H9 (cell line): ENCODE data around the gene DRD4. TPM values are rescaled to one million over a fixed set of nuclear protein-coding genes. Genes with fewer than 3 reads are reported as not detected.

Experiments
- DNase-seq: peaks from one replicate; pipeline ENCODE4 v3.0.0-alpha.2; 2017
- H2AFZ ChIP-seq: one replicate; pipeline ENCODE4 v1.6.1; 2013; ENCODE audit warnings: mild to moderate bottlenecking, low read length, control low read depth, moderate library complexity
- H2AK5ac ChIP-seq: 2 replicates; pipeline ENCODE4 v1.6.1; 2013; ENCODE audit warnings: low read length, control low read depth, mixed read lengths; ENCODE audit not compliant: insufficient read length
- H2BK120ac ChIP-seq: one replicate; pipeline ENCODE4 v1.6.1; 2013; ENCODE audit warnings: low read depth, mild to moderate bottlenecking, low read length, control low read depth, inconsistent platforms; ENCODE audit not compliant: poor library complexity, severe bottlenecking
- H2BK12ac ChIP-seq: 2 replicates; pipeline ENCODE4 v1.6.1; 2013; ENCODE audit warnings: low read length, control low read depth, mixed read lengths, low read depth; ENCODE audit not compliant: insufficient read length
- H2BK15ac ChIP-seq: 2 replicates; pipeline ENCODE4 v1.6.1; 2013; ENCODE audit warnings: low read depth, low read length, control low read depth
- H2BK20ac ChIP-seq: one replicate; pipeline ENCODE4 v1.6.1; 2013; ENCODE audit warnings: low read depth, mild to moderate bottlenecking, low read length, control low read depth, inconsistent platforms; ENCODE audit not compliant: poor library complexity, severe bottlenecking
- H2BK5ac ChIP-seq: 2 replicates; pipeline ENCODE4 v1.6.1; 2013; ENCODE audit warnings: low read length, control low read depth, mixed read lengths; ENCODE audit not compliant: insufficient read length
- H3K14ac ChIP-seq: 2 replicates; pipeline ENCODE4 v1.6.1; 2013; ENCODE audit warnings: low read length, control low read depth; ENCODE audit not compliant: insufficient read depth
- H3K18ac ChIP-seq: 2 replicates; pipeline ENCODE4 v1.6.1; 2013; ENCODE audit warnings: low read depth, mild to moderate bottlenecking, mixed read lengths, low read length, control low read depth; ENCODE audit not compliant: insufficient read length
- H3K23ac ChIP-seq: 2 replicates; pipeline ENCODE4 v1.6.1; 2013; ENCODE audit warnings: low read length, control low read depth, mixed read lengths, low read depth; ENCODE audit not compliant: insufficient read length
- H3K23me2 ChIP-seq: 2 replicates; pipeline ENCODE4 v1.6.1; 2013; ENCODE audit warnings: low read depth, mild to moderate bottlenecking, mixed read lengths, low read length, control low read depth; ENCODE audit not compliant: insufficient read length, poor library complexity, severe bottlenecking
- H3K27ac ChIP-seq: 2 replicates; pipeline ENCODE4 v1.5.1; 2013; ENCODE audit warnings: low read length, control low read depth, mixed read lengths, low read depth; ENCODE audit not compliant: insufficient read length
- H3K27me3 ChIP-seq: 2 replicates; pipeline ENCODE4 v1.6.1; 2013; ENCODE audit warnings: low read length, control low read depth, inconsistent platforms; ENCODE audit not compliant: insufficient read depth
- H3K4ac ChIP-seq: 2 replicates; pipeline ENCODE4 v1.6.1; 2013; ENCODE audit warnings: low read depth, mild to moderate bottlenecking, control low read depth, inconsistent platforms, low read length, moderate library complexity
- H3K4me1 ChIP-seq: 2 replicates; pipeline ENCODE4 v1.6.1; 2013; ENCODE audit warnings: low read length, control low read depth, inconsistent platforms; ENCODE audit not compliant: insufficient read depth
- H3K4me2 ChIP-seq: 2 replicates; pipeline ENCODE4 v1.6.1; 2013; ENCODE audit warnings: low read length, control low read depth, mixed read lengths; ENCODE audit not compliant: insufficient read length, insufficient read depth
- H3K56ac ChIP-seq: 2 replicates; pipeline ENCODE4 v1.6.1; 2013; ENCODE audit warnings: low read depth, mild to moderate bottlenecking, mixed read lengths, low read length, control low read depth; ENCODE audit not compliant: insufficient read length
- H3K79me1 ChIP-seq: 2 replicates; pipeline ENCODE4 v1.6.1; 2013; ENCODE audit warnings: low read depth, mild to moderate bottlenecking, moderate library complexity, low read length, control low read depth, inconsistent platforms; ENCODE audit not compliant: insufficient read depth, poor library complexity, severe bottlenecking
- H3K79me2 ChIP-seq: 2 replicates; pipeline ENCODE4 v1.6.1; 2013; ENCODE audit warnings: low read length, control low read depth, inconsistent platforms; ENCODE audit not compliant: insufficient read depth
- H3K9ac ChIP-seq: 2 replicates; pipeline ENCODE4 v1.6.1; 2013; ENCODE audit warnings: low read length, control low read depth, mixed read lengths; ENCODE audit not compliant: insufficient read length; ENCODE audit errors: extremely low read depth
- H3K9me3 ChIP-seq: one replicate; pipeline ENCODE4 v1.6.1; 2013; ENCODE audit warnings: low read depth, low read length, inconsistent platforms; ENCODE audit not compliant: control insufficient read depth
- H3T11ph ChIP-seq: one replicate; pipeline ENCODE4 v1.6.1; 2013; ENCODE audit warnings: mild to moderate bottlenecking, low read length, control low read depth, inconsistent platforms
- H4K20me1 ChIP-seq: one replicate; pipeline ENCODE4 v1.6.1; 2013; ENCODE audit not compliant: control insufficient read depth, insufficient read length, insufficient read depth
- H4K5ac ChIP-seq: 2 replicates; pipeline ENCODE4 v1.6.1; 2013; ENCODE audit warnings: low read depth, mild to moderate bottlenecking, mixed read lengths, low read length, control low read depth; ENCODE audit not compliant: insufficient read length
- H4K8ac ChIP-seq: replicated peaks from 2 replicates; pipeline ENCODE4 v1.6.1; 2013; ENCODE audit warnings: low read length, control low read depth, mixed read lengths, low read depth; ENCODE audit not compliant: insufficient read length
- H4K91ac ChIP-seq: 2 replicates; pipeline ENCODE4 v1.6.1; 2013; ENCODE audit warnings: low read depth, mild to moderate bottlenecking, moderate library complexity, mixed read lengths, low read length, control low read depth; ENCODE audit not compliant: insufficient read length
- H3K27ac Mint-ChIP-seq, 3 experiments: 2 replicates in 2 of 3; 3 replicates in 1 of 3; pipeline ENCODE4 v1.8.0; 2020 to 2021; ENCODE audit warnings: mixed read lengths in 3 of 3, mild to moderate bottlenecking in 1 of 3, moderate library complexity in 1 of 3
- H3K27me3 Mint-ChIP-seq: 2 replicates; pipeline ENCODE4 v1.8.0; 2021; ENCODE audit warnings: low read depth, mild to moderate bottlenecking, moderate library complexity, mixed read lengths
- H3K36me3 Mint-ChIP-seq, 3 experiments: 2 replicates in 2 of 3; 3 replicates in 1 of 3; pipeline ENCODE4 v1.8.0; 2020 to 2021; ENCODE audit warnings: low read depth in 3 of 3, mixed read lengths in 3 of 3; ENCODE audit not compliant: insufficient read depth in 1 of 3
- H3K4me1 Mint-ChIP-seq, 2 experiments: 2 replicates each; pipeline ENCODE4 v1.8.0; 2020; ENCODE audit warnings: mixed read lengths in 2 of 2
- H3K4me3 Mint-ChIP-seq, 2 experiments: 2 replicates in 1 of 2; 3 replicates in 1 of 2; pipeline ENCODE4 v1.8.0; 2020 to 2021; ENCODE audit warnings: mild to moderate bottlenecking in 2 of 2, mixed read lengths in 2 of 2, moderate library complexity in 1 of 2
- H3K9me3 Mint-ChIP-seq, 2 experiments: 2 replicates in 1 of 2; 3 replicates in 1 of 2; pipeline ENCODE4 v1.8.0; 2020; ENCODE audit warnings: mild to moderate bottlenecking in 2 of 2, mixed read lengths in 2 of 2, moderate library complexity in 1 of 2
- CTCF ChIP-seq: fragments of 200-600 bp; sonication (generic); conservative IDR thresholded peaks from 3 replicates; pipeline ENCODE4 v1.8.0; 2021; ENCODE audit warnings: antibody characterized with exemption, mild to moderate bottlenecking
- WGBS: extraction: QIAGEN DNeasy Blood & Tissue Kit; methylation state at CpG from one replicate; pipeline ENCODE4 v1.1.7; 2013; ENCODE audit warnings: missing lambda C conversion rate, low lambda C conversion rate, mixed read lengths; ENCODE audit not compliant: insufficient read length; ENCODE audit errors: extremely low coverage; 5-methylcytosine and 5-hydroxymethylcytosine counted together
- total RNA-seq: library from RNA; stranded (reverse); gene quantifications from 2 replicates; pipeline ENCODE4 v1.2.1, GENCODE V29; 2021

DRD4 gene
- total RNA-seq, 1 experiment from 2014 or later, result 6.8 TPM

GRCh38 chr11:613369-613968 is 23.6 kb upstream of the DRD4 start:
- no peak overlapping the region for H2AK5ac ChIP-seq
- no peak overlapping the region for H2BK12ac ChIP-seq
- peak overlapping the region in 1 of 3 experiments; percentile 85; a peak in 1 of 7 replicates for H3K27ac Mint-ChIP-seq
- H3K27me3 ChIP-seq, result no peaks in the 10 kb centered on the region
- no peak for TF ChIP-seq CTCF
- no peak overlapping the region for H3K4ac ChIP-seq
- no peaks in the 10 kb centered on the region for H3K79me2 ChIP-seq
- H3K36me3 Mint-ChIP-seq, result peaks cover 7 to 34% (median 31%) of the 10 kb centered on the region in 3 experiments; a peak in 6 of 7 replicates
- H4K8ac ChIP-seq, result no peak overlapping the region
- no peak overlapping the region for H2BK20ac ChIP-seq
- no peaks in the 10 kb centered on the region for H4K20me1 ChIP-seq
- H3K27ac ChIP-seq, result no peak overlapping the region
- H2BK15ac ChIP-seq, result no peak overlapping the region
- H3K9ac ChIP-seq, result no peak overlapping the region
- no peak overlapping the region for H4K91ac ChIP-seq
- H3K4me3 Mint-ChIP-seq, result no peak overlapping the region
- H3T11ph ChIP-seq, result no peak overlapping the region
- H3K9me3 ChIP-seq, result no peaks in the 10 kb centered on the region
- DNase-seq, result peak; percentile 90
- H3K9me3 Mint-ChIP-seq, result no peaks in the 10 kb centered on the region
- no peak overlapping the region for H3K14ac ChIP-seq
- no peak overlapping the region for H2AFZ ChIP-seq
- no peak overlapping the region for H3K18ac ChIP-seq
- no peak overlapping the region for H4K5ac ChIP-seq
- no peak overlapping the region for H3K56ac ChIP-seq
- no peak overlapping the region for H2BK120ac ChIP-seq
- no CpG with 5 or more reads among the region's 36 CpGs for WGBS
- no peak overlapping the region for H2BK5ac ChIP-seq
- no peaks in the 10 kb centered on the region for H3K79me1 ChIP-seq
- no peaks in the 10 kb centered on the region for H3K27me3 Mint-ChIP-seq
- no peak overlapping the region for H3K23ac ChIP-seq
- no peaks in the 10 kb centered on the region for H3K4me1 ChIP-seq
- H3K4me1 Mint-ChIP-seq, result peaks cover 4 to 6% of the 10 kb centered on the region in 2 experiments; a peak in 3 of 4 replicates
- H3K23me2 ChIP-seq, result peaks cover 4% of the 10 kb centered on the region
- no peak overlapping the region for H3K4me2 ChIP-seq
